Body of pancreas (tissue), 4 donors: ENCODE measurements around the gene CDCA4.

Experiments
- POLR2A ChIP-seq, 3 donors: fragments of 450-650 bp; IDR thresholded peaks; one replicate each; pipeline ENCODE4 v1.6.1; 2016; ENCODE audit warnings: antibody characterized with exemption in 3 of 3, mild to moderate bottlenecking in 2 of 3
- TF ChIP-seq, protein P1 (sequence below), 7 experiments: fragments of 450-650 bp in 4 of 7; fragments of 200-600 bp in 3 of 7; sonication (generic) in 3 of 7; IDR thresholded peaks; one replicate each; pipeline ENCODE4 v1.5.1; 2016 to 2019; ENCODE audit warnings: antibody characterized with exemption in 7 of 7

DNA sequence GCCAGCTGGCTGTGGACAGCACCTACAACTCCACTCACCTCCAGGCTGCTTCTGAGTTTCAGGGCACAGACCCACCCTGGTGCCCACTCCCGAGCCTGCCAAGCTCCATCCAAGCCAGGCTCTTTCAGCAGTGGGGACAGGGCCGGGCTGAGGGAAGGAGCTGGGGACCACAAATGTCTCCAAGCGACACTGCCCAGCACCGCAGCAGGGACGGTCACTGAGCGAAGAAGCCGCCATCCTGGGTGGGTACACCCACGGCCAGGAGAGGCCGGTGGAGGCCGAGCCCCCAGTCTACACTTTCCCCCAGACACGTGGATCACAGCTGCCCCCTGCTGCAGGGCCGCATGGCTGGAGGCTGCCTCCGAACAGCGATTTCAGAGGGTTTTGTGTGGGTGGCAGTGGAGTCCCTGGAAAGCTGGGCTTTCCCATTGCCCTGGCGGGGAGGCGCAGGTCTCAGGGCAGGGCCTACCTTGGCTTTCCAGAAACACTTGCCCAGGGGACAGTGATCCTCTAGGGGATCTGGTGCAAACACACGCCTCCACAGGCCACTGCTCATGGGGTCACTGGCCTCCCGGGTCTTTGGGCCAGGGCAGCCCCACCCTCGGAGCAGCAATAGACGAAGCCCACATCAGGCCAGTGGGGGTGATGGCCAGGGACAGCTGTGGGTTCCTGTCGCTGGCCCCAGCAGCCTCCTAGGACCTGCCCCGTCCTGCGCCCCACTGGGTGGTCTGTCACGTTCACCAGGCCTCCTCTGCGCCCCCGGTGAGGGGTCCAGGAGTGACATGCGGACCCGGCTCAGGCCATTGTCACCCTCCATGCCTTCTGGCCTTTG, 45.6 kb upstream of the CDCA4 start:
- no peak for TF ChIP-seq POLR2A (IDR thresholded peaks at IDR 0.05)
- TF ChIP-seq, protein P1, sequence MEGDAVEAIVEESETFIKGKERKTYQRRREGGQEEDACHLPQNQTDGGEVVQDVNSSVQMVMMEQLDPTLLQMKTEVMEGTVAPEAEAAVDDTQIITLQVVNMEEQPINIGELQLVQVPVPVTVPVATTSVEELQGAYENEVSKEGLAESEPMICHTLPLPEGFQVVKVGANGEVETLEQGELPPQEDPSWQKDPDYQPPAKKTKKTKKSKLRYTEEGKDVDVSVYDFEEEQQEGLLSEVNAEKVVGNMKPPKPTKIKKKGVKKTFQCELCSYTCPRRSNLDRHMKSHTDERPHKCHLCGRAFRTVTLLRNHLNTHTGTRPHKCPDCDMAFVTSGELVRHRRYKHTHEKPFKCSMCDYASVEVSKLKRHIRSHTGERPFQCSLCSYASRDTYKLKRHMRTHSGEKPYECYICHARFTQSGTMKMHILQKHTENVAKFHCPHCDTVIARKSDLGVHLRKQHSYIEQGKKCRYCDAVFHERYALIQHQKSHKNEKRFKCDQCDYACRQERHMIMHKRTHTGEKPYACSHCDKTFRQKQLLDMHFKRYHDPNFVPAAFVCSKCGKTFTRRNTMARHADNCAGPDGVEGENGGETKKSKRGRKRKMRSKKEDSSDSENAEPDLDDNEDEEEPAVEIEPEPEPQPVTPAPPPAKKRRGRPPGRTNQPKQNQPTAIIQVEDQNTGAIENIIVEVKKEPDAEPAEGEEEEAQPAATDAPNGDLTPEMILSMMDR (IDR thresholded peaks at IDR 0.05) = no peak
